ENCODE measurements around the gene ALB.

DNA sequence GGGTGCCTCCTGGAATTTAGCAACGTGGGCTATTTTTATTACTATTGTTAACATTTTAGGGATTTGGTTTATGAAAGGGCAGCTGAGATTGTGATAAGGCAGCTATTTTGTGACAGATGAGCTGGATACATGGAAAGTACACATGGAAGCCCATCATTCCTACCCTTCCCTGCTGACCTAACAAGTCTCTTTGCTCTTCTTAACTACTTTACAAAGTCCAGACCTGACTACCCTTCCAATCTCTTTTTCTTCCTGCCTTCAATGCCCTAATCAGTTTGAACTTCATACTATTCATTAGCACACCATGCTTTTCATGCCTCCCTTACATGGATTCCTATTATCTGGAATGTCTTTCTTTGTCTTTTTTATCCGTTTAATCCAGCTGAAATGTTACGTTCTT, 22.6 kb downstream of the ALB start:
- TF ChIP-seq POLR2A (IDR thresholded peaks at IDR 0.05): no peak
- TF ChIP-seq, protein P1, sequence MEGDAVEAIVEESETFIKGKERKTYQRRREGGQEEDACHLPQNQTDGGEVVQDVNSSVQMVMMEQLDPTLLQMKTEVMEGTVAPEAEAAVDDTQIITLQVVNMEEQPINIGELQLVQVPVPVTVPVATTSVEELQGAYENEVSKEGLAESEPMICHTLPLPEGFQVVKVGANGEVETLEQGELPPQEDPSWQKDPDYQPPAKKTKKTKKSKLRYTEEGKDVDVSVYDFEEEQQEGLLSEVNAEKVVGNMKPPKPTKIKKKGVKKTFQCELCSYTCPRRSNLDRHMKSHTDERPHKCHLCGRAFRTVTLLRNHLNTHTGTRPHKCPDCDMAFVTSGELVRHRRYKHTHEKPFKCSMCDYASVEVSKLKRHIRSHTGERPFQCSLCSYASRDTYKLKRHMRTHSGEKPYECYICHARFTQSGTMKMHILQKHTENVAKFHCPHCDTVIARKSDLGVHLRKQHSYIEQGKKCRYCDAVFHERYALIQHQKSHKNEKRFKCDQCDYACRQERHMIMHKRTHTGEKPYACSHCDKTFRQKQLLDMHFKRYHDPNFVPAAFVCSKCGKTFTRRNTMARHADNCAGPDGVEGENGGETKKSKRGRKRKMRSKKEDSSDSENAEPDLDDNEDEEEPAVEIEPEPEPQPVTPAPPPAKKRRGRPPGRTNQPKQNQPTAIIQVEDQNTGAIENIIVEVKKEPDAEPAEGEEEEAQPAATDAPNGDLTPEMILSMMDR (IDR thresholded peaks at IDR 0.05): no peak
